GM18867 (cell line): ENCODE results near the gene TTLL11.
"Not testable (repeated sequence)": the region's sequence is repeated elsewhere in the genome, so short reads cannot be mapped to it uniquely, and the experiment has no call there.

Experiments
- ATAC-seq: cut with Tn5 transposase; IDR thresholded peaks from one replicate; pipeline ENCODE4 v1.9.1; 2021; ENCODE audit warnings: mild to moderate bottlenecking, moderate library complexity; ENCODE audit not compliant: unreplicated experiment

The TTLL11 gene

DNA sequence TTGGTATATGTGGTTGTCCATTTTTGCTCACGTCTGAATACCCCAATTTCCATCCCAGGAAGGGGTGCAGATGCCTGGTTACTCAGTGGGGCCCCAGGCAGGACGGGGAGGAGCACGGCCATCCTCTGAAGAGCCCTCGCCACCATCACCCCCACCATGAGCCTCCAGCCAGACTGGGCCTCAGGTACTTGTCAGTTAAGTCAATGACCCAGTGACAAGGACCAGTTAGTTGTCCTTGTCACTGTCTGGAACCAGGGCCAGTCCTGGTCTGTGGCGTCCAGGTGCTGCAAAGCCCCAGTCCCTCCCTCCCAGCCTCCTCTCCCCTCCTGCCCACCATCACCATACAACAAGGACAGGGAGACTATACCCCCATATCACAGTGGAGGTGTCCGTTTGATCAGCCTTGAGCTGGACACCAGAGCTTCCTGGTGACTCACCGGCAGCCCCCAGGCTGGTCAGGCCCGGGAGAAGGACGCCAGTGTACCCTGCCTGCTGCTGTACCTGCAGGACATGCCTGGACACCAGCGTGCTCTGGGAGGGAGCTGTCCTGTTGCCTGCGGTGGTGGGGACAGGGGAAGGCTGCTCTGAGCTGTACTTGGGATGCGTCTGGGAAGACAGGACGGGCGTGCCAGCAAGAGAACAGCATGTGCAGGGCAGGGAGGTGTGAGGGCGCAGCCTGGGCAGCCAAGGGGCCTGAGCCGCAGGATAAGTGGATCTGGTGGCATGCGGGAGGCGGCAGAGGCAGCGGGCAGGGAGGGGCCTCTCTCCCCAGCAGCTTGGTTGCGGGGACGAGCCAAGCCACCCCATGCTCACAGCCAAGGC is 32.6 kb upstream of the TTLL11 start:
- no peak for ATAC-seq

GRCh38 chr9:122125158-122125508 is 32.0 kb upstream of the TTLL11 start:
- peak; percentile 73 for ATAC-seq

- no peak for ATAC-seq
Measured at GRCh38 chr9:122124528-122124927, 31.4 kb upstream of the TTLL11 start.

DNA sequence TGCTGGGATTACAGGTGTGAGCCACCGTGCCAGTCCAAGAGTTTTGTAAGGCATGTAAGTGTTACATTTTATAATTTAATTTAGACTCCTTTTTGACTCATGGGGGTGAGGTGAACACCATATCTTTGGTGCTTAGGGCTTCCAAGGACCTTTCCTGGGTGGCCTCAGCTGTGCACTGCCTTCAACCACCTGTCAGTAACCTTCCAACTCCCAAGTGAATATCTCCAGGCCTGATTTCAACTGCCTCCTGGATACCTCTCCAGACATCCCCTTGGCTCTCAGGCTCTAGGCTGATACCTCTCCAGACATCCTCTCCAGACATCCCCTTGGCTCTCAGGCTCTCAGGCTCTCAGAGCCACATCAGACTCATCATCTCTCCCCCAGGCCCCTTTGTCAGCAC is 30.9 kb upstream of the TTLL11 start:
- no peak for ATAC-seq

GRCh38 chr9:122122903-122123632 is 30.0 kb upstream of the TTLL11 start:
- ATAC-seq, result peak; percentile 50

GRCh38 chr9:122122468-122122867 is 29.4 kb upstream of the TTLL11 start:
- ATAC-seq, result no peak

- ATAC-seq, result no peak
Measured at GRCh38 chr9:122121931-122122330, 28.8 kb upstream of the TTLL11 start.

DNA sequence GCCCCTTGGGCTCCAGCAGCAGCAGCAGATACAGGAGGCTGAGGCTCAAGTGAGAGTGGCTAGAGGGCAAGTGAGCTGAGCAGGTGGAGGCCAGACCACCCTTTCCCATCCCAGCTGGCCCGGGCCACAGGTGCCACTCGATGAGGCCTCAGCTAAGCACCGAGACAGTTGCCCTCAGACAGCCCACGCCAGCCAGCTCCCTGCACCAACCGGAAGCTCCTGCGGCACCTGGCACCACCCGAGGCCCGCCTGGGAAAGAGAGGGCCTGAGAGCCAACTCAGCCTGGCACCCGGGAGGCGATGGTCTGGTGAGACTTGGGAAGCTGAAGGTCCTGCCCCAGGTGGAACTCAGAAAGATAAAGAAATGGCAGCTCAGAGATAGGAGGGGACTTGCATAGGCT is 28.3 kb upstream of the TTLL11 start:
- ATAC-seq, result no peak

DNA sequence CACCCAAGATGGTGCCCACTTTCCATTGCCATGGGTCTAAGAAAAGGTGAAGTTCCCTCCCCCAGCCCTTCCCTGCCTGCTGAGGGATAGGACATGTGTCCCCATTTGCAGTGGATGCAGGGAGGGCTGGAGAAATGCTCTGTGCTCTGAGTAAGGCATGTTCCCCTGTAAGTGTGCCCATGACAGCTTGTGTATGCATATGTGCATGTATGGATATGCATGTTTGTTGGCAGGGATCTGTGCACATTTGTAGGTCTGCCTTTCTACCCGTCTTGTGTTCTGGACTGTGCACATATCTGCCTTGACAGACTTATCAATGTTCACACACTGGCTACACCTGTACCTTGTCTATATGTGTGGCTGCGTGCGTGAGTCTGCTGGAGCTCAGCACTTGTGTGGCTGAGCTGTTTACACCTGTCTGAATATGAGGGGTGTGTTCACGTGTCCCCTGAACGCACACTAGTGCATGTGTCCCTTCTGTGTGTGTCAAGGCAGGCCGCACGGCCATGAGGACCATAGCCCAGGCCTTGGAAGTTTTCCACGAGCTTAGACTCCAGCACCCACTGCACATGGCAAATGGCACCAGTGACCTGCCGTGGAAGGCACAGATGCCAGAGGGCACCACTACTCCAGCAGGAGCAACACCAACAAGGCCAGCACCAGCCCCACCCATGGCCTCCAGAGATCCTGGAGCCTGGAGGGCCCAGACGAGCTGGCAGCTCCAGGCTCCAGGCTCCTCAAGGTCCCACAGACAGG is 27.4 kb upstream of the TTLL11 start:
- ATAC-seq, result no peak

- no peak for ATAC-seq
Measured at GRCh38 chr9:122119721-122120120, 26.6 kb upstream of the TTLL11 start.

GRCh38 chr9:122119166-122119521 is 26.0 kb upstream of the TTLL11 start:
- ATAC-seq, result no peak

- no peak for ATAC-seq
Measured at GRCh38 chr9:122118343-122119165, 25.4 kb upstream of the TTLL11 start.

DNA sequence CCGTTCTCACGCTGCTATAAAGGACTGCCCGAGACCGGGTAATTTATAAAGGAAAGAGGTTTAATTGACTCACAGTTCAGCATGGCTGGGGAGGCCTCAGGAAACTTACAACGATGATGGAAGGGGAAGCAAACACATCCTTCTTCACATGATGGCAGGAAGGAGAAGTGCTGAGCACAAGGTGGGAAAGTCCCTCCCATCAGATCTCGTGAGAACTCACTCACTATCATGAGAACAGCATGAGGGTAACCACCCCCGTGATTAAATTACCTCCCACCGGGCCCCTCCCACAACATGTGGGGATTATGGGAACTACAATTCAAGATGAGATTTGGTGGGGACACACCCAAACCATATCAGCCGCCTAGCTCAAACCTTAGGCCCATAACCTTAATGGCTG is 24.1 kb upstream of the TTLL11 start:
- not testable (repeated sequence) for ATAC-seq

DNA sequence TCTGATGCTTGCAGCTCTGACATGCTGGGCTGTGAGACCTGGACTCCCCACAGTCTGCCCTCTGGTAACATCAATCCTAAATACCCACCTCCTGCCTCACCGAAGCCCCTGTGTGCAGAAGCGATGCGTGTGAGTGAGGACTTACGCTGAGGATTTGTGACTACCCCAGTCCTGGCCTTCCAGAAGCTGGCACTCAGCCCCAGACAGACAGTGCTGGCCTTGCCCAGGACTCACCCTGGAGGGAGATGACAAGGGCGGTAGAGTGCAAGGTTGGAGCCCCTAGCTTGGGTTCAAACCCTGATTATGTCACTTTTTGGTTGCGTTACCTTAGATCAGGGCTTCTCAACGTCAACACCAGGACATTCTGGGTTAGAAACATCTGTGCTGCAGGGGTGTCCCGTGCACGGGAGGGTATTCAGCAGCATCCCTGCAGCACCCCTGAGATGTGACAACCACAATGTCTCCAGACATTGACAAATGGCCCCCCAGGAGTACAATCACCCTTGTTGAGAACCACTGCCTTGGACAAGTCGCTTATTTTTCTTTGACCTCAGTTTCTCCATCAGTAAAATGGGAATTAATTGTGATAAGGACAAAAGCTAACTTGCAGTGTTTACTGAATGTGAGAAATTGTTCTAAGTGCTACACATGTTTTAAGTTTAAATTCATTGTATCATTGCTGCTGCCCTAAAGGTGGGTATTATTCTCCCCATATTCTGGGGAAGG is 23.5 kb upstream of the TTLL11 start:
- no peak for ATAC-seq

- ATAC-seq, result no peak
Measured at GRCh38 chr9:122116040-122116439, 22.9 kb upstream of the TTLL11 start.

DNA sequence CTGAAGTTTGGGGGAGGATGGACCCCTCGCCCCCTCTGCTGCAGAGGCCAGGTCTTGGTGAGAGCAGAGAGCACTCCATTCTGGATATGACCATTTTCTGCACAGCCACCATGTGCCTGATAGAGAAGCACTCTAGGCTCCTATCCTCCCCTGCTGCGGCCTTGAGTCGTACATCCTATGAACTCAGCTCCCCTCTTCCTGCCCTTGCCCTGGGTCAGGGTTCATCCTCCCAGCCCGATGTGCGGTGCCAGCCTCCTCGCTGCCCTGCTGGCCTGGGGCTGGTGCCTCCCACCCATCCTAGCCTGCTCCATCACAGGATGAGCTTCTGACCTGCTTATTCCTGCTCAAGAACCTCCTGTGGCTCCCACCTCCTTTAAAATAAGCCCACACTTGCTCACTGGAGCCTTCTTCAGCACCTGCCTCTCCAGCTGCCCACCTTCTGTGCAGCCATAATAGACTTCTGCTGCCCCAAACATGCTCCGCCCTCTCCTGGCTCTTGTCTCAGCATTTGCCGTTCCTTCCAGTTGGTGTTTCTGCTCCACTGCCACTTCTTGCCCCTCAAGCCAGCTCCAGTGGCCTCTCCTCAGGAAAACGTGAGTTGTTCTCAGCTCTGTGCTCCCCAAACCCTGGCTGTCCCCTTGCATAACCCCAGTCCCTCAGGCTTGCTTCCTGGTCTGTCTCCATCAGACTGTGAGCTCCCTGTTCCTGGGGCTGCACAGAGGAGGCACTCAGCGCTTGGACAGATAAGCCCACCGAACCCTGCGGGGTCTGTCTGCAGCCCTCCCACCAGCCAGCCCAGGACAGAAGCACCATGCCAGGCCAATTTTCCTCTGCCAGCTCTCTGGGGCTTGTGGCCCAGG is 22.3 kb upstream of the TTLL11 start:
- ATAC-seq, result no peak

- ATAC-seq, result no peak
Measured at GRCh38 chr9:122113574-122113973, 20.5 kb upstream of the TTLL11 start.

DNA sequence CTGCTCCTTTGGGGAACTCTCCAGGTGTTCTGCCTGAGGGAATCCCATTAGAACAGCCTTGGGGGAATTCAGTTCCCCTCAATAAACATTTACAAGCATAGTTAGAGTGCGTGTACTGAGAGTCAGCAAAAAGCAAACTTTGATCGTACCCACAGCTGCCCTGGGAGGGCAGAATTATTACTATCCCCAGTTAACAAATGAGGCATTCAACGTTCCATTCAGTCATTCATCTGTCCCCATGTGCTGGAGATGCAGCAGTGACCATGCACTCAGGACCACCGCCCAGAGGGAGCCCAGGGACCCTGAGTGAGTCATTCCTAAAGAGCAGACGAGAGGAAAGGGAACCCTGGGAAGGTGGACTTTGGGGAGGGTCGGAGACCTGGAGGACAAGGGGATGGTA is 19.1 kb upstream of the TTLL11 start:
- ATAC-seq, result no peak

DNA sequence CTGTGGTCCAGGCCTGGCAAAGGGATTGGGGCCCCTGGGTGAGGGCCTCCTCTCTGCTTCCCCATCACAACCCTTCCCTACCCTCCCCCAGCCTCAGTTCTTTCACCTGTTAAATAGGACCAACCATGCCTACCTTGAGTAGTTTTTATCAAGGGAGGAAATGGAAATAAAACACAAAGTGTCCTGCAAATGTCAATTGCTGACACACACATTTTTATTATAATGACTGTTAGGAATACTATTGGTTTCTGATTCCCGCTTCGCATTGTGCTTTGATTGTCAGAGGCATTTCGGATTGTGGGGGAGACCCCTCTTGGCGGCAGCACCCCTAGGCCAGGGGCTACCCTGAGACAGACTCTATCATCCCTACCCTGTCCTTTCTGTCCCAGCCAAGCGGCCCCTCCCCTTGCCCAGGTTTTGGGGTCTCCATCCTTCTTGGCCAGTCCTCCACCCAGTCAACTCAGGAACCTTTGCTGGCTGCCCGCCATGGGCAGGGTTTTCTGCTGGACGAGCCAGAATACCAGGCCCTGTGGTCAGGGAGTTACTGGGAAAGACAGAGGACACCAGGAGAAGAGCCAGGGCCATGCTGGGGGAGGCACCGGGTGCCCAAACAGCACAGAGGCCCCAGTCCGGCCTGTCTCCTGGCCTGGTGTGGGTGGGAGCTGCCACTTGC is 18.4 kb upstream of the TTLL11 start:
- ATAC-seq, result no peak
